Caki2 (cell line): ENCODE results near the gene ZBTB47. TPM values are rescaled to one million over a fixed set of nuclear protein-coding genes. Genes with fewer than 3 reads are reported as not detected.

Experiments used
- DNase-seq: peaks from one replicate; pipeline ENCODE4 v3.0.0-alpha.2; 2015; ENCODE audit warnings: low read depth
- in situ Hi-C: cut with HindIII; loops from 2 replicates; pipeline ENCODE4 v1.10.0; 2016; ENCODE audit warnings: low sequenced_read_pairs, low pct_unique_long_range_greater_than_20kb, mixed read lengths
- total RNA-seq: library from RNA; depleted of rRNA; stranded (reverse); fragments of >200 nt; shearing (Covaris generic); gene quantifications from 2 replicates; pipeline ENCODE4 v1.2.3, GENCODE V29; 2014; ENCODE audit warnings: low replicate concordance

The ZBTB47 gene
- total RNA-seq, 1 experiment from 2014 or later, result 3.9 TPM

GRCh38 chr3:42678447-42678846 lies 24.9 kb downstream of the ZBTB47 start:
- no peak for DNase-seq
- in situ Hi-C loops, result no loop called here

GRCh38 chr3:42680271-42680670 lies 26.8 kb downstream of the ZBTB47 start:
- in situ Hi-C loops, result no loop called here
- no peak for DNase-seq

GRCh38 chr3:42680806-42681205 lies 27.3 kb downstream of the ZBTB47 start:
- DNase-seq, result no peak
- in situ Hi-C loops, result no loop called here

GRCh38 chr3:42681361-42682038 lies 28.0 kb downstream of the ZBTB47 start:
- no peak for DNase-seq
- in situ Hi-C loops, result no loop called here

- in situ Hi-C loops, result no loop called here
Observed at GRCh38 chr3:42682301-42683070, 29.0 kb downstream of the ZBTB47 start.

GRCh38 chr3:42683875-42684598 lies 30.5 kb downstream of the ZBTB47 start:
- in situ Hi-C loops, result no loop called here
- DNase-seq, result peak; percentile 66

More at GRCh38 chr3:42682301-42683070, 29.0 kb downstream of the ZBTB47 start:
- no peak for DNase-seq

GRCh38 chr3:42684632-42685362 lies 31.3 kb downstream of the ZBTB47 start:
- in situ Hi-C loops, result no loop called here
- no peak for DNase-seq

GRCh38 chr3:42685363-42685881 lies 31.9 kb downstream of the ZBTB47 start, which contains the start of gene KLHL40:
KLHL40 (plus strand) TSS chr3:42685537; CDS start chr3:42685619, 82 bp downstream.
- DNase-seq, result no peak
- in situ Hi-C loops, result no loop called here

GRCh38 chr3:42685891-42686820 lies 32.7 kb downstream of the ZBTB47 start:
- in situ Hi-C loops, result no loop called here
- no peak for DNase-seq

GRCh38 chr3:42686832-42687650 lies 33.5 kb downstream of the ZBTB47 start:
- in situ Hi-C loops, result no loop called here
- no peak for DNase-seq

GRCh38 chr3:42688016-42688415 lies 34.5 kb downstream of the ZBTB47 start:
- in situ Hi-C loops, result no loop called here

GRCh38 chr3:42688487-42689420 lies 35.3 kb downstream of the ZBTB47 start:
- no peak for DNase-seq
- in situ Hi-C loops, result no loop called here

More at GRCh38 chr3:42688016-42688415, 34.5 kb downstream of the ZBTB47 start:
- DNase-seq, result no peak

GRCh38 chr3:42689421-42690014 lies 36.0 kb downstream of the ZBTB47 start:
- DNase-seq, result no peak
- in situ Hi-C loops, result no loop called here

GRCh38 chr3:42690191-42690590 lies 36.7 kb downstream of the ZBTB47 start:
- in situ Hi-C loops, result no loop called here
- no peak for DNase-seq
